Right atrium auricular region (tissue), 2 donors: ENCODE measurements around the gene POMGNT1. TPM values are rescaled to one million over a fixed set of nuclear protein-coding genes. Genes with fewer than 3 reads are reported as not detected.

Source experiments
- DNase-seq: peaks from one replicate; pipeline ENCODE4 v3.0.0-alpha.2; 2019; ENCODE audit warnings: low spot score
- H3K27ac ChIP-seq, 2 donors: fragments of 200-600 bp; sonication (generic); 1 replicate in 1 of 2; 2 replicates in 1 of 2; pipeline ENCODE4 v1.5.1; 2016 to 2019
- H3K27me3 ChIP-seq, 2 donors: fragments of 200-600 bp; sonication (generic); one replicate each; pipeline versions ENCODE4 v1.5.1 to v1.6.0; 2017 to 2019
- H3K36me3 ChIP-seq: fragments of 200-600 bp; sonication (generic); one replicate; pipeline ENCODE4 v1.5.1; 2016
- H3K4me1 ChIP-seq, 2 donors: fragments of 200-600 bp; sonication (generic); one replicate each; pipeline versions ENCODE4 v1.5.1 to v1.6.0; 2017 to 2019
- H3K4me3 ChIP-seq, 2 donors: fragments of 200-600 bp; sonication (generic); 1 replicate in 1 of 2; 2 replicates in 1 of 2; pipeline ENCODE4 v1.5.1; 2017 to 2019; ENCODE audit warnings: mild to moderate bottlenecking in 1 of 2, moderate library complexity in 1 of 2
- H3K9me3 ChIP-seq, 2 donors: fragments of 200-600 bp; sonication (generic); one replicate each; pipeline ENCODE4 v1.5.1; 2019
- total RNA-seq, 2 donors: library from RNA; depleted of rRNA; stranded (reverse); fragments of >200 nt; gene quantifications; one replicate each; pipeline ENCODE4 v1.1.0, GENCODE V29; 2016
- TF ChIP-seq, protein P1 (sequence below), 2 donors: fragments of 200-600 bp; sonication (generic); IDR thresholded peaks; one replicate each; pipeline ENCODE4 v1.5.1; 2019; ENCODE audit warnings: antibody characterized with exemption in 2 of 2

The POMGNT1 gene
- total RNA-seq, 2 donors from 2014 or later = 57.0 to 87.8 TPM

DNA sequence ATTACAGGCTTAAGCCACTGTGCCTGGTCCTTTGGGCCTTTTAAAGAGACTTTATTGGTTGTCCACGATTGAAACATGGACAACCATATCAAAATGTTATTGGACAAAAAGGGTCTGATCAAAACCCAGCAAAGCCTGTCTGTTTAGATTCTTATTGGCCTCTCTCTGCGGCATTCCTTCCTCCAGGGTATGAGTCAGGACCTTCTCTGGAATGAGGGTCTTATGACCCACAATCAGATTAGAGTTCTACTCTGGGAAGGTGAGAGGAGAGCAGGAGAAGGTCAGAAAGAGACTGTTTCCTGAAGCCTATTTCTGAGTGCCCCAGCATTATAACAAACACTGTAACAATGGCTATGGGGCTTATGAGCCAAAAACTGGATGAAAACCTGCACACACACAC, 12.8 kb upstream of the POMGNT1 start:
- Histone ChIP-seq H3K9me3 (no peaks in the 10 kb centered on the region), H3K36me3 (no peaks in the 10 kb centered on the region), H3K27me3 (no peaks in the 10 kb centered on the region), H3K4me3 (no peak overlapping the region), H3K27ac (no peak overlapping the region), H3K4me1 (peaks cover 0 to 11% of the 10 kb centered on the region in 2 donors)
- TF ChIP-seq, protein P1, sequence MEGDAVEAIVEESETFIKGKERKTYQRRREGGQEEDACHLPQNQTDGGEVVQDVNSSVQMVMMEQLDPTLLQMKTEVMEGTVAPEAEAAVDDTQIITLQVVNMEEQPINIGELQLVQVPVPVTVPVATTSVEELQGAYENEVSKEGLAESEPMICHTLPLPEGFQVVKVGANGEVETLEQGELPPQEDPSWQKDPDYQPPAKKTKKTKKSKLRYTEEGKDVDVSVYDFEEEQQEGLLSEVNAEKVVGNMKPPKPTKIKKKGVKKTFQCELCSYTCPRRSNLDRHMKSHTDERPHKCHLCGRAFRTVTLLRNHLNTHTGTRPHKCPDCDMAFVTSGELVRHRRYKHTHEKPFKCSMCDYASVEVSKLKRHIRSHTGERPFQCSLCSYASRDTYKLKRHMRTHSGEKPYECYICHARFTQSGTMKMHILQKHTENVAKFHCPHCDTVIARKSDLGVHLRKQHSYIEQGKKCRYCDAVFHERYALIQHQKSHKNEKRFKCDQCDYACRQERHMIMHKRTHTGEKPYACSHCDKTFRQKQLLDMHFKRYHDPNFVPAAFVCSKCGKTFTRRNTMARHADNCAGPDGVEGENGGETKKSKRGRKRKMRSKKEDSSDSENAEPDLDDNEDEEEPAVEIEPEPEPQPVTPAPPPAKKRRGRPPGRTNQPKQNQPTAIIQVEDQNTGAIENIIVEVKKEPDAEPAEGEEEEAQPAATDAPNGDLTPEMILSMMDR (IDR thresholded peaks at IDR 0.05) = no peak
- no peak for DNase-seq

DNA sequence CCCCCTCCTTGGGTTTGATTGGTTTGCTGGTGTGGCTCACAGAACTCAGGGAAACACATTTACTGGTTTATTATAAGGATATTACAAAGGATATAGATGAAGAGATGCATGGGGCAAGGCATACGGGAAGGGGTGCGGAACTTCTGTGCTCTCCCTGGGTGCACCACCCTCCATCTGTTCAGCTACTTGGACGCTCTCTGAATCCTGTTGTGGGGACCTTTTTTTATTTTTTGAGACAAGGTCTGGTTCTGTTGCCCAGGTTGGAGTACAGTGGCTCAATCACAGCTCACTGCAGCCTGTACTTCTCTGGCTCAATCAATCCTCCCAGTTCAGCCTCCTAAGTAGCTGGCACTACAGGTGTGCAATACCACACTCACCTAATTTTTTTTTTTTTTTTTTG, 12.3 kb upstream of the POMGNT1 start:
- H3K27ac ChIP-seq = no peak overlapping the region
- TF ChIP-seq, protein P1 (IDR thresholded peaks at IDR 0.05) = no peak
- H3K9me3 ChIP-seq = no peaks in the 10 kb centered on the region
- H3K27me3 ChIP-seq = no peaks in the 10 kb centered on the region
- peaks cover 0 to 16% of the 10 kb centered on the region in 2 donors for H3K4me1 ChIP-seq
- no peak overlapping the region for H3K4me3 ChIP-seq
- H3K36me3 ChIP-seq = no peaks in the 10 kb centered on the region
- no peak for DNase-seq

DNA sequence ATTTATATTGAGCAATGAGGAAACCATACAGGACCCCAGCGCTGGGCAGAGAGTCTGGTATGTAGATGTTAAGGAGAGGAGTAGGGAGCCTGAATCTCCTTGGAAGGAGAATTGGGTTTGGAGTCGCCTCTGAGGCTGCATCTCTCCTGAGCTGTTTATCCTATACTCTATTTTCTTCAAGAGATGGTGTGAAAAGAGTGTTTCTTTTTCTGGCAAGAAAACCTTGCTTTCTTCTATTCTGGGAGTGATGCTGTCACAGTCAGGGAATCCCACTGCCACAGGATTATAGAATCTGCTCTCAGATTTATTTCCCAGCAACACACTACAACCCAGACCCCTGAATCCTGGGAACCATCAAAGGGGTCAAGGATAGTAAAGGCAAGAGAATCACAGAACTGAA, 8.2 kb upstream of the POMGNT1 start:
- no peak overlapping the region for H3K4me3 ChIP-seq
- H3K36me3 ChIP-seq = no peaks in the 10 kb centered on the region
- no peaks in the 10 kb centered on the region for H3K27me3 ChIP-seq
- H3K27ac ChIP-seq = peak overlapping the region; percentile 85 to 95
- peaks cover 0 to 46% of the 10 kb centered on the region in 2 donors for H3K4me1 ChIP-seq
- no peaks in the 10 kb centered on the region for H3K9me3 ChIP-seq
- no peak for DNase-seq
- TF ChIP-seq, protein P1 (IDR thresholded peaks at IDR 0.05) = no peak

DNA sequence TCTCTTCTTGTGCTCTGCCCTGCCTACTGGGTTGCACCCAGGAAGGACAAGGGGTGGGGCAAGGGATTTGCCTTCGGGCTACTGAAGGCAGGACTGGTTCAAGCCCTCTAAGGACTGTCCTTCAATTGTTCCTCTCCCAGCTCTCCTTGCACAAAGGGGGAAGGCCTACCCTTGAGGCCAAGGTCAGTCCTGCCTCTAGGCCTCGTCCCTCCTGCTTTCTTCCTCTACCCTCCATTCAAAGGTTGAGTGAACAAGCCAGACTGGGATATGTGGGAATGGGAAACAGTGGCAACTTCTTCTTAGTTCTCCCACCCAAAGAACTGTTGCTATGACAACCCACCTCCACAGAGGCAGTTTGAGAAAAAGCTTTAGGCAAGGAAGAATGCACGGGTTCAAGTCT, 7.6 kb upstream of the POMGNT1 start:
- Histone ChIP-seq H3K27ac (peak overlapping the region; percentile 85 to 95), H3K4me3 (no peak overlapping the region), H3K27me3 (no peaks in the 10 kb centered on the region), H3K36me3 (no peaks in the 10 kb centered on the region), H3K9me3 (no peaks in the 10 kb centered on the region), H3K4me1 (peaks cover 0 to 46% of the 10 kb centered on the region in 2 donors)
- DNase-seq = no peak
- TF ChIP-seq, protein P1 (IDR thresholded peaks at IDR 0.05) = no peak

DNA sequence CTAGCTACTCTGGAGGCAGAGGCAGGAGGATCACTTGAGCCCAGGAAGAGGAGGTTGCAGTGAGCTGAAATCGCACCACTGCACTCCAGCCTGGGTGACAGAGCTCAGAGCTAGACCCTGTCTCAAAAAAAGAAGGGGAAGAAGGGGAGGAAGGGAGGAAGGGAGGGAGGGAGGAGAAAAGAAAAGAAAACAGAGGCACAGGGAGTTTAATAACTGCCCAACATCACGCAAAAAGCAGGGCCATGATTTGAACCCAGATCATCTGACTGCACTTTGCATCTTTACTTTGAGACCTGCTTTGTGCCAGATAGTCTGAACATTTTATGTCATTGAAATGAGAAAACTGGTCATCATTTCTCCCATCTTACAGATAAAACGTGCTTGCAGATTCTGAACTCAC, 6.9 kb upstream of the POMGNT1 start:
- H3K9me3 ChIP-seq = no peaks in the 10 kb centered on the region
- H3K4me3 ChIP-seq = no peak overlapping the region
- H3K27me3 ChIP-seq = no peaks in the 10 kb centered on the region
- TF ChIP-seq, protein P1 (IDR thresholded peaks at IDR 0.05) = no peak
- no peaks in the 10 kb centered on the region for H3K36me3 ChIP-seq
- peaks cover 0 to 46% of the 10 kb centered on the region in 2 donors for H3K4me1 ChIP-seq
- H3K27ac ChIP-seq = peak overlapping the region; percentile 85 to 95
- DNase-seq = no peak

DNA sequence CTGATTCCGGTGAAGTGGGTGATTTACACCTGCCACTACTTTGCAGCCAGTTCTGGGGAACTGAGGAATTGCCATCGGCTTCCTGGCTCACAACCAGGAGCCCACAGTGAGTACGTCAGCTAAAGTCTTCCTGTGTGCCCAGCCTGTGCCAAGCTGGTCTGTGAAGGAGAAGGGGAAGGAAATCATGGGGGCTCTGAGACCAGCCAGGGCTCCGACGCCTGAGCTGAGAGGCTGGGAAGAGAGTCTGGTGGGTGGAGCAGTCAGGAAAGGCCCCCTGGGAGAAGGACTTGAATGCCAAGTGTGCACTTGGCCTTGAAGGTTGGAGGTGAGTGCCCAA, 6.1 kb upstream of the POMGNT1 start:
- H3K4me1 ChIP-seq = peaks cover 0 to 46% of the 10 kb centered on the region in 2 donors

More for the DNA sequence above, 6.1 kb upstream of the POMGNT1 start:
- TF ChIP-seq, protein P1 (IDR thresholded peaks at IDR 0.05) = no peak
- H3K4me3 ChIP-seq = peak overlapping the region; percentile 90 to 91
- no peaks in the 10 kb centered on the region for H3K36me3 ChIP-seq
- H3K9me3 ChIP-seq = no peaks in the 10 kb centered on the region
- no peak for DNase-seq
- H3K27me3 ChIP-seq = no peaks in the 10 kb centered on the region
- peak overlapping the region; percentile 85 to 95 for H3K27ac ChIP-seq
